GM21367 (cell line): Measurements from ENCODE around the gene CLEC3B.

ENCODE experiments used
- ATAC-seq: cut with Tn5 transposase; IDR thresholded peaks from one replicate; pipeline ENCODE4 v1.9.1; 2021; ENCODE audit not compliant: unreplicated experiment

The CLEC3B gene

GRCh38 chr3:45003406-45003805 lies 22.7 kb upstream of the CLEC3B start:
- ATAC-seq: no peak

GRCh38 chr3:45003859-45004258 lies 22.2 kb upstream of the CLEC3B start:
- no peak for ATAC-seq

- no peak for ATAC-seq
These were observed 19.0 kb upstream of the CLEC3B start for GRCh38 chr3:45007091-45007490.

GRCh38 chr3:45008117-45008516 lies 18.0 kb upstream of the CLEC3B start:
- no peak for ATAC-seq

GRCh38 chr3:45009868-45010267 lies 16.2 kb upstream of the CLEC3B start:
- ATAC-seq: no peak

- no peak for ATAC-seq
These were observed 15.2 kb upstream of the CLEC3B start for GRCh38 chr3:45010811-45011333.

GRCh38 chr3:45011756-45012508 lies 14.2 kb upstream of the CLEC3B start:
- ATAC-seq: peak; percentile 49

- ATAC-seq: no peak
These were observed 13.5 kb upstream of the CLEC3B start for GRCh38 chr3:45012577-45012976.

- ATAC-seq: no peak
These were observed 9.2 kb upstream of the CLEC3B start for GRCh38 chr3:45016916-45017315.

- ATAC-seq: no peak
These were observed 8.3 kb upstream of the CLEC3B start for GRCh38 chr3:45017821-45018220.

- no peak for ATAC-seq
These were observed 5.6 kb upstream of the CLEC3B start for GRCh38 chr3:45020534-45020933.

GRCh38 chr3:45021524-45022297 lies 4.4 kb upstream of the CLEC3B start:
- no peak for ATAC-seq

GRCh38 chr3:45023675-45024074 lies 2.4 kb upstream of the CLEC3B start:
- no peak for ATAC-seq

GRCh38 chr3:45024542-45025255 lies 1.4 kb upstream of the CLEC3B start:
- ATAC-seq: no peak

GRCh38 chr3:45026957-45027356 lies 854 bp downstream of the CLEC3B start:
- no peak for ATAC-seq

GRCh38 chr3:45027441-45027840 lies 1.3 kb downstream of the CLEC3B start:
- no peak for ATAC-seq

- ATAC-seq: no peak
These were observed 3.1 kb downstream of the CLEC3B start for GRCh38 chr3:45029216-45029615.

- ATAC-seq: no peak
These were observed 3.6 kb downstream of the CLEC3B start for GRCh38 chr3:45029661-45030060.

GRCh38 chr3:45031531-45031930 lies 5.4 kb downstream of the CLEC3B start:
- no peak for ATAC-seq

GRCh38 chr3:45032113-45032512 lies 6.0 kb downstream of the CLEC3B start:
- no peak for ATAC-seq

GRCh38 chr3:45033791-45034190 lies 7.7 kb downstream of the CLEC3B start:
- ATAC-seq: no peak
